HL-60 (cell line): ENCODE results near the gene RPL36.
A peak's percentile ranks its signal among the peaks of the same experiment; 100 is the strongest.

Source experiments
- DNase-seq, 2 experiments: peaks; one replicate each; pipeline ENCODE4 v3.0.0-alpha.2; 2010 to 2020; ENCODE audit warnings: low read depth in 1 of 2, low spot score in 1 of 2
- H3K27ac ChIP-seq: fragments of 250-450 bp; sonication (Bioruptor Pico); replicated peaks from 2 replicates; pipeline ENCODE4 v1.5.1; 2020; ENCODE audit warnings: mild to moderate bottlenecking, moderate library complexity
- H3K27me3 ChIP-seq: fragments of 250-450 bp; sonication (Bioruptor Pico); 2 replicates; pipeline ENCODE4 v1.5.1; 2021; ENCODE audit warnings: mild to moderate bottlenecking, moderate library complexity; ENCODE audit not compliant: insufficient read depth, poor library complexity, severe bottlenecking
- H3K4me3 ChIP-seq: replicated peaks from 2 replicates; pipeline ENCODE4 v1.5.1; 2011; ENCODE audit warnings: mild to moderate bottlenecking, control low read depth, low read length; ENCODE audit not compliant: insufficient read depth
- CTCF ChIP-seq: IDR thresholded peaks from one replicate; pipeline ENCODE4 v1.5.1; 2011; ENCODE audit warnings: low read length, control low read depth, inconsistent platforms; ENCODE audit not compliant: insufficient read depth
- GABPA ChIP-seq: IDR thresholded peaks from 2 replicates; pipeline ENCODE4 v1.6.1; 2012; ENCODE audit warnings: low read depth
- POLR2AphosphoS5 ChIP-seq: IDR thresholded peaks from 2 replicates; pipeline ENCODE4 v1.6.1; 2012; ENCODE audit warnings: low read depth
- REST ChIP-seq: IDR thresholded peaks from 2 replicates; pipeline ENCODE4 v1.6.1; 2012; ENCODE audit warnings: low read depth; ENCODE audit not compliant: insufficient replicate concordance
- SPI1 ChIP-seq: IDR thresholded peaks from 2 replicates; pipeline ENCODE4 v1.6.1; 2012; ENCODE audit warnings: low read depth, mild to moderate bottlenecking, borderline replicate concordance

RPL36 gene

GRCh38 chr19:5695649-5696195 lies 5.6 kb downstream of the RPL36 start:
- TF ChIP-seq POLR2AphosphoS5, result peak; percentile 55; the same call in 1 of the 2 replicates
- TF ChIP-seq REST, result no peak
- Histone ChIP-seq H3K27ac (no peak overlapping the region), H3K27me3 (no peaks in the 10 kb centered on the region), H3K4me3 (no peak overlapping the region)
- DNase-seq, result no peak

GRCh38 chr19:5696196-5697021 lies 6.3 kb downstream of the RPL36 start:
- DNase-seq, result no peak
- H3K27me3 ChIP-seq, result no peaks in the 10 kb centered on the region
- no peak overlapping the region for H3K27ac ChIP-seq
- TF ChIP-seq POLR2AphosphoS5 (peak; percentile 30; the same call in 1 of the 2 replicates), REST (no peak)
- no peak overlapping the region for H3K4me3 ChIP-seq

GRCh38 chr19:5697022-5697889 lies 7.2 kb downstream of the RPL36 start:
- Histone ChIP-seq H3K27ac (no peak overlapping the region), H3K27me3 (no peaks in the 10 kb centered on the region), H3K4me3 (no peak overlapping the region)
- TF ChIP-seq REST, result no peak
- no peak for TF ChIP-seq SPI1
- no peak; the same call in 1 of the 2 replicates for TF ChIP-seq POLR2AphosphoS5
- no peak for TF ChIP-seq GABPA
- TF ChIP-seq CTCF, result no peak
- no peak for DNase-seq
